ENCODE data around the gene LIPK.

LIPK gene

GRCh38 chr10:88782222-88782621 is 76.2 kb downstream of the LIPK start:
- Histone ChIP-seq H3K27me3 (ENCODE audit: low read depth, low read length) (no peaks in the 10 kb centered on the region), H3K4me1 (ENCODE audit: low read length) (peaks cover 6% of the 10 kb centered on the region), H3K79me2 (ENCODE audit: low read length) (no peaks in the 10 kb centered on the region), H3K4me3 (ENCODE audit: low read length) (no peak overlapping the region), H3K9me3 (ENCODE audit: insufficient read depth, low read length) (no peaks in the 10 kb centered on the region), H3K4me2 (ENCODE audit: low read length) (no peak overlapping the region), H3K27ac (ENCODE audit: low read length) (no peak overlapping the region), H2AFZ (ENCODE audit: low read depth, low read length) (no peak overlapping the region), H4K20me1 (ENCODE audit: insufficient read depth, low read length) (no peaks in the 10 kb centered on the region), H3K9ac (ENCODE audit: low read length) (no peak overlapping the region), H3K36me3 (replicated peaks; ENCODE audit: low read depth, low read length) (peaks cover 17% of the 10 kb centered on the region)
- TF ChIP-seq CTCF (IDR thresholded peaks at IDR 0.05; ENCODE audit: low read depth, low read length) (no peak), EZH2phosphoT487 (IDR thresholded peaks at IDR 0.05; ENCODE audit: low read depth) (no peak)

GRCh38 chr10:88783724-88784123 is 77.7 kb downstream of the LIPK start:
- H3K9me3 ChIP-seq (ENCODE audit: insufficient read depth, low read length): no peaks in the 10 kb centered on the region
- H3K9ac ChIP-seq (ENCODE audit: low read length): no peak overlapping the region
- H3K4me3 ChIP-seq (ENCODE audit: low read length): no peak overlapping the region
- peaks cover 13% of the 10 kb centered on the region for H3K4me1 ChIP-seq (ENCODE audit: low read length)
- no peaks in the 10 kb centered on the region for H4K20me1 ChIP-seq (ENCODE audit: insufficient read depth, low read length)
- TF ChIP-seq CTCF (IDR thresholded peaks at IDR 0.05; ENCODE audit: low read depth, low read length): no peak
- no peak for TF ChIP-seq EZH2phosphoT487 (IDR thresholded peaks at IDR 0.05; ENCODE audit: low read depth)
- H3K27me3 ChIP-seq (ENCODE audit: low read depth, low read length): no peaks in the 10 kb centered on the region
- no peaks in the 10 kb centered on the region for H3K79me2 ChIP-seq (ENCODE audit: low read length)
- peaks cover 4% of the 10 kb centered on the region for H3K36me3 ChIP-seq (replicated peaks; ENCODE audit: low read depth, low read length)
- no peak overlapping the region for H3K27ac ChIP-seq (ENCODE audit: low read length)
- no peak overlapping the region for H2AFZ ChIP-seq (ENCODE audit: low read depth, low read length)
- no peak overlapping the region for H3K4me2 ChIP-seq (ENCODE audit: low read length)

- Histone ChIP-seq H3K4me3 (ENCODE audit: low read length) (no peak overlapping the region), H4K20me1 (ENCODE audit: insufficient read depth, low read length) (no peaks in the 10 kb centered on the region), H3K4me1 (ENCODE audit: low read length) (peaks cover 13% of the 10 kb centered on the region), H2AFZ (ENCODE audit: low read depth, low read length) (no peak overlapping the region), H3K27me3 (ENCODE audit: low read depth, low read length) (no peaks in the 10 kb centered on the region), H3K9ac (ENCODE audit: low read length) (no peak overlapping the region), H3K9me3 (ENCODE audit: insufficient read depth, low read length) (no peaks in the 10 kb centered on the region), H3K36me3 (replicated peaks; ENCODE audit: low read depth, low read length) (no peaks in the 10 kb centered on the region), H3K4me2 (ENCODE audit: low read length) (no peak overlapping the region), H3K79me2 (ENCODE audit: low read length) (no peaks in the 10 kb centered on the region), H3K27ac (ENCODE audit: low read length) (no peak overlapping the region)
- no peak for TF ChIP-seq EZH2phosphoT487 (IDR thresholded peaks at IDR 0.05; ENCODE audit: low read depth)
- no peak for TF ChIP-seq CTCF (IDR thresholded peaks at IDR 0.05; ENCODE audit: low read depth, low read length)
These were observed 80.2 kb downstream of the LIPK start for GRCh38 chr10:88786032-88786770.

- Histone ChIP-seq H3K4me2 (ENCODE audit: low read length) (no peak overlapping the region), H2AFZ (ENCODE audit: low read depth, low read length) (no peak overlapping the region), H3K27ac (ENCODE audit: low read length) (no peak overlapping the region), H3K9me3 (ENCODE audit: insufficient read depth, low read length) (no peaks in the 10 kb centered on the region), H3K4me3 (ENCODE audit: low read length) (no peak overlapping the region), H4K20me1 (ENCODE audit: insufficient read depth, low read length) (no peaks in the 10 kb centered on the region), H3K79me2 (ENCODE audit: low read length) (no peaks in the 10 kb centered on the region), H3K4me1 (ENCODE audit: low read length) (peaks cover 18% of the 10 kb centered on the region), H3K27me3 (ENCODE audit: low read depth, low read length) (no peaks in the 10 kb centered on the region), H3K9ac (ENCODE audit: low read length) (no peak overlapping the region), H3K36me3 (replicated peaks; ENCODE audit: low read depth, low read length) (no peaks in the 10 kb centered on the region)
- TF ChIP-seq CTCF (IDR thresholded peaks at IDR 0.05; ENCODE audit: low read depth, low read length) (no peak), EZH2phosphoT487 (IDR thresholded peaks at IDR 0.05; ENCODE audit: low read depth) (no peak)
These were observed 81.4 kb downstream of the LIPK start for GRCh38 chr10:88787463-88787862.

Data from OCI-LY3 (cell line).